GM12878 (cell line): ENCODE results near the gene KANTR. TPM values are rescaled to one million over a fixed set of nuclear protein-coding genes. Genes with fewer than 3 reads are reported as not detected.

ENCODE experiments used
- ATAC-seq: fragments of 200-7000 bp; cut with Tn5 transposase; 3 replicates; pipeline ENCODE4 v1.9.1; 2020; ENCODE audit warnings: mild to moderate bottlenecking, moderate library complexity
- BruUV-seq: library from RNA; stranded (reverse); fragments of 400-500 nt; replicated peaks from 2 replicates; lab custom pipeline; 2021; lab: Mats Ljungman, UMichigan
- CTCF ChIA-PET: fragments of 300-600 bp; sonication (Branson Sonifier 250); formaldehyde crosslinking; extraction: SDS; loops from one replicate; lab custom pipeline; 2021; ENCODE audit warnings: inconsistent platforms; lab: Yijun Ruan, JAX
- POLR2A ChIA-PET: fragments of 350-600 bp; formaldehyde crosslinking; extraction: SDS; loops from one replicate; lab custom pipeline; 2021; ENCODE audit warnings: inconsistent platforms; lab: Charles Lee
- RAD21 ChIA-PET: fragments of 300-600 bp; sonication (Branson Sonifier 250); formaldehyde crosslinking; loops from one replicate; lab custom pipeline; 2023; ENCODE audit warnings: antibody characterized with exemption; ENCODE audit not compliant: unreplicated experiment; lab: Charles Lee
- SMC1A ChIA-PET: fragments of 300-600 bp; sonication (Branson Sonifier 250); formaldehyde crosslinking; loops from one replicate; lab custom pipeline; 2023; ENCODE audit not compliant: unreplicated experiment, uncharacterized antibody; lab: Charles Lee
- DNase-seq: peaks from one replicate; pipeline ENCODE4 v3.0.0-alpha.2; 2011; ENCODE audit warnings: low read depth, low spot score
- FAIRE-seq: peaks from 3 replicates; lab custom pipeline; 2011; peaks lifted over from hg19 to GRCh38; lab: Jason Lieb, UNC
- H2AFZ ChIP-seq: 2 replicates; pipeline ENCODE4 v1.6.0; 2011; ENCODE audit warnings: low read depth, low read length, control low read depth; ENCODE audit not compliant: control insufficient read depth
- H3K27ac ChIP-seq: 2 replicates; pipeline ENCODE4 v1.5.1; 2011; ENCODE audit warnings: control low read depth; ENCODE audit not compliant: control insufficient read depth, insufficient read depth
- H3K27me3 ChIP-seq, 2 experiments: replicated peaks in 1 of 2; 2 replicates each; pipeline versions ENCODE4 v1.6.0 to v1.6.1; 2011; ENCODE audit warnings: low read length in 1 of 2; ENCODE audit not compliant: control insufficient read depth in 2 of 2, insufficient read depth in 2 of 2
- H3K36me3 ChIP-seq, 2 experiments: 2 replicates each; pipeline ENCODE4 v1.5.1; 2011; ENCODE audit warnings: low read length in 1 of 2; ENCODE audit not compliant: control insufficient read depth in 2 of 2, insufficient read depth in 2 of 2
- H3K4me1 ChIP-seq: 2 replicates; pipeline ENCODE4 v1.6.1; 2011; ENCODE audit warnings: mild to moderate bottlenecking, low read length, moderate library complexity, mixed read lengths; ENCODE audit not compliant: control insufficient read depth, insufficient read depth
- H3K4me2 ChIP-seq: 2 replicates; pipeline ENCODE4 v1.6.0; 2011; ENCODE audit warnings: control low read depth; ENCODE audit not compliant: control insufficient read depth, insufficient read depth
- H3K4me3 ChIP-seq: fragments of 200-600 bp; sonication (generic); 2 replicates; pipeline ENCODE4 v1.5.1; 2016
- H3K79me2 ChIP-seq: 2 replicates; pipeline ENCODE4 v1.6.0; 2011; ENCODE audit warnings: low read length; ENCODE audit not compliant: control insufficient read depth, insufficient read depth
- H3K9ac ChIP-seq: 2 replicates; pipeline ENCODE4 v1.8.0; 2011; ENCODE audit warnings: low read length, control low read depth, mixed read lengths; ENCODE audit not compliant: control insufficient read depth, insufficient read depth
- H3K9me3 ChIP-seq: replicated peaks from 3 replicates; pipeline ENCODE4 v1.5.1; 2011; ENCODE audit warnings: mild to moderate bottlenecking, low read length; ENCODE audit not compliant: control insufficient read depth, insufficient read depth
- H4K20me1 ChIP-seq: 2 replicates; pipeline ENCODE4 v1.6.0; 2011; ENCODE audit not compliant: control insufficient read depth, insufficient read depth
- ASH2L ChIP-seq: fragments of 300-600, 200-600 bp; sonication (generic); IDR thresholded peaks from 2 replicates; pipeline ENCODE4 v1.6.1; 2017; ENCODE audit warnings: low read depth, mild to moderate bottlenecking, borderline replicate concordance
- CHD4 ChIP-seq: fragments of 200-600 bp; sonication (generic); IDR thresholded peaks from 2 replicates; pipeline ENCODE4 v1.6.1; 2016; ENCODE audit warnings: mild to moderate bottlenecking
- HDAC6 ChIP-seq: fragments of 200-600 bp; sonication (generic); IDR thresholded peaks from one replicate; pipeline ENCODE4 v1.8.0; 2017; ENCODE audit warnings: antibody characterized with exemption; ENCODE audit not compliant: unreplicated experiment
- MEF2A ChIP-seq: IDR thresholded peaks from 2 replicates; pipeline ENCODE4 v1.6.1; 2011; ENCODE audit warnings: low read depth, mild to moderate bottlenecking, low read length, moderate library complexity; ENCODE audit not compliant: insufficient read depth
- NFYB ChIP-seq: IDR thresholded peaks from 2 replicates; pipeline ENCODE4 v1.6.1; 2011; ENCODE audit warnings: low read depth, mild to moderate bottlenecking, low read length, improper control_type of control experiment, moderate library complexity; ENCODE audit not compliant: insufficient read depth
- RUNX3 ChIP-seq: IDR thresholded peaks from 2 replicates; pipeline ENCODE4 v1.6.1; 2012; ENCODE audit warnings: low read length, inconsistent platforms
- SMAD5 ChIP-seq: IDR thresholded peaks from 2 replicates; pipeline ENCODE4 v1.6.1; 2016; ENCODE audit warnings: antibody characterized with exemption, low read depth
- SPI1 ChIP-seq: IDR thresholded peaks from 2 replicates; pipeline ENCODE4 v1.6.1; 2011; ENCODE audit warnings: low read depth, mild to moderate bottlenecking, low read length, moderate library complexity, borderline replicate concordance; ENCODE audit not compliant: insufficient read depth
- SUZ12 ChIP-seq: fragments of 200-600 bp; sonication (generic); IDR thresholded peaks from one replicate; pipeline ENCODE4 v1.6.1; 2018; ENCODE audit warnings: antibody characterized with exemption, mild to moderate bottlenecking; ENCODE audit not compliant: unreplicated experiment
- TCF7 ChIP-seq: IDR thresholded peaks from 2 replicates; pipeline ENCODE4 v1.6.1; 2014; ENCODE audit warnings: antibody characterized with exemption, borderline replicate concordance
- ZNF207 ChIP-seq: fragments of 450-650 bp; IDR thresholded peaks from 2 replicates; pipeline ENCODE4 v1.6.1; 2014; ENCODE audit warnings: antibody characterized with exemption, mild to moderate bottlenecking, borderline replicate concordance
- ZSCAN29 ChIP-seq: fragments of 450-650 bp; IDR thresholded peaks from 2 replicates; pipeline ENCODE4 v1.6.1; 2017; ENCODE audit warnings: mild to moderate bottlenecking, moderate library complexity
- in situ Hi-C: fragments of 300-500 bp; cut with MboI; formaldehyde crosslinking; loops from 9 replicates; pipeline ENCODE4 v1.14.3; 2018; ENCODE audit warnings: mixed read lengths
- intact Hi-C: fragments of 100-400 bp; cut with micrococcal nuclease; formaldehyde crosslinking; loops from one replicate; pipeline ENCODE4 v1.14.2; 2022; ENCODE audit not compliant: unreplicated experiment
- polyA plus RNA-seq, 11 experiments: library from polyadenylated mRNA; depleted of rRNA in 4 of 11; unstranded in 6 of 11; stranded (reverse) in 5 of 11; fragments of >200 nt; fragmentation: Nextera tagmentation in 4 of 11; fragmentation: Illumina TruSeq in 1 of 11; extraction: Ambion mirVana in 4 of 11; extraction: Trizol in 1 of 11; gene quantifications; 1 replicate in 1 of 11; 2 replicates in 10 of 11; pipeline versions ENCODE4 v1.2.1 to v1.2.3, GENCODE V29; 2011 to 2016; ENCODE audit warnings: inconsistent platforms in 2 of 11, missing spikeins in 2 of 11, low read depth in 1 of 11
- total RNA-seq, 4 experiments: library from RNA; depleted of rRNA in 3 of 4; stranded (reverse); fragments of >200 nt in 3 of 4; fragmentation: Illumina TruSeq in 1 of 4; extraction: Trizol in 1 of 4; gene quantifications; 2 replicates each; pipeline versions ENCODE4 v1.2.1 to v1.2.3, GENCODE V29; 2013 to 2021
- TF ChIP-seq, protein P1 (sequence below): IDR thresholded peaks from 2 replicates; pipeline ENCODE4 v1.6.1; 2012; ENCODE audit warnings: low read depth, low read length, improper control_type of control experiment
- TF ChIP-seq, protein P2 (sequence below): IDR thresholded peaks from 2 replicates; pipeline ENCODE4 v1.6.1; 2012; ENCODE audit warnings: mild to moderate bottlenecking, low read depth, low read length

KANTR gene
- total and polyA plus RNA-seq, 10 of the 15 experiments (the other 5 are each of a cell fraction or from before 2014, with no cell fraction given), result 1.00 to 14.8 (median 5.5) TPM

DNA sequence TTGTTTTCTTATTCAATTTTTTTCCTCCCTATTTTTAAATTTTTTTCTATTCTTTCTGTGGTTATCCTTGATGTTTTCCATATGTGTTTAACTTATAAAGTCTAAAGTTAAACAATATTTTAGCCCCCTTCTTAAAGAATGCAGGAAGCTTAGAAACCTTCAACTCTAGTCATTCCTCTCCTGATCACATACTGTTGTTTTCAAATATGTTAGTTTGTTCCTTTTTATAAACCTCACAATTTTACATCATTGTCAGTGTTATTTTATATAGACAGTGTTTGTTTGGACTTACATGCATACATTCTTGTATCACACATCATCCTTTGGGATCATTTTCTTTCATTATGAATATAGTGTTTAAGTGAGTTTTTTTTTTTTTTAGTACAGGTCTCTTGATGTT, 31.6 kb downstream of the KANTR start:
- in situ Hi-C loops, result no loop called here
- TF ChIP-seq NFYB (no peak), ASH2L (no peak), RUNX3 (no peak), ZSCAN29 (no peak), HDAC6 (no peak), ZNF207 (no peak), CHD4 (no peak), SPI1 (no peak), MEF2A (no peak), SUZ12 (no peak), TCF7 (no peak), SMAD5 (no peak)
- TF ChIP-seq, protein P1, sequence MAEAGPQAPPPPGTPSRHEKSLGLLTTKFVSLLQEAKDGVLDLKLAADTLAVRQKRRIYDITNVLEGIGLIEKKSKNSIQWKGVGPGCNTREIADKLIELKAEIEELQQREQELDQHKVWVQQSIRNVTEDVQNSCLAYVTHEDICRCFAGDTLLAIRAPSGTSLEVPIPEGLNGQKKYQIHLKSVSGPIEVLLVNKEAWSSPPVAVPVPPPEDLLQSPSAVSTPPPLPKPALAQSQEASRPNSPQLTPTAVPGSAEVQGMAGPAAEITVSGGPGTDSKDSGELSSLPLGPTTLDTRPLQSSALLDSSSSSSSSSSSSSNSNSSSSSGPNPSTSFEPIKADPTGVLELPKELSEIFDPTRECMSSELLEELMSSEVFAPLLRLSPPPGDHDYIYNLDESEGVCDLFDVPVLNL, result no peak
- TF ChIP-seq, protein P2, sequence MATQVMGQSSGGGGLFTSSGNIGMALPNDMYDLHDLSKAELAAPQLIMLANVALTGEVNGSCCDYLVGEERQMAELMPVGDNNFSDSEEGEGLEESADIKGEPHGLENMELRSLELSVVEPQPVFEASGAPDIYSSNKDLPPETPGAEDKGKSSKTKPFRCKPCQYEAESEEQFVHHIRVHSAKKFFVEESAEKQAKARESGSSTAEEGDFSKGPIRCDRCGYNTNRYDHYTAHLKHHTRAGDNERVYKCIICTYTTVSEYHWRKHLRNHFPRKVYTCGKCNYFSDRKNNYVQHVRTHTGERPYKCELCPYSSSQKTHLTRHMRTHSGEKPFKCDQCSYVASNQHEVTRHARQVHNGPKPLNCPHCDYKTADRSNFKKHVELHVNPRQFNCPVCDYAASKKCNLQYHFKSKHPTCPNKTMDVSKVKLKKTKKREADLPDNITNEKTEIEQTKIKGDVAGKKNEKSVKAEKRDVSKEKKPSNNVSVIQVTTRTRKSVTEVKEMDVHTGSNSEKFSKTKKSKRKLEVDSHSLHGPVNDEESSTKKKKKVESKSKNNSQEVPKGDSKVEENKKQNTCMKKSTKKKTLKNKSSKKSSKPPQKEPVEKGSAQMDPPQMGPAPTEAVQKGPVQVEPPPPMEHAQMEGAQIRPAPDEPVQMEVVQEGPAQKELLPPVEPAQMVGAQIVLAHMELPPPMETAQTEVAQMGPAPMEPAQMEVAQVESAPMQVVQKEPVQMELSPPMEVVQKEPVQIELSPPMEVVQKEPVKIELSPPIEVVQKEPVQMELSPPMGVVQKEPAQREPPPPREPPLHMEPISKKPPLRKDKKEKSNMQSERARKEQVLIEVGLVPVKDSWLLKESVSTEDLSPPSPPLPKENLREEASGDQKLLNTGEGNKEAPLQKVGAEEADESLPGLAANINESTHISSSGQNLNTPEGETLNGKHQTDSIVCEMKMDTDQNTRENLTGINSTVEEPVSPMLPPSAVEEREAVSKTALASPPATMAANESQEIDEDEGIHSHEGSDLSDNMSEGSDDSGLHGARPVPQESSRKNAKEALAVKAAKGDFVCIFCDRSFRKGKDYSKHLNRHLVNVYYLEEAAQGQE, result no peak
- TF ChIP-seq, all 136 proteins: peak for 0
- ATAC-seq, result no peak
- Histone ChIP-seq H3K27me3 (no peaks in the 10 kb centered on the region), H3K79me2 (no peaks in the 10 kb centered on the region), H3K4me2 (no peak overlapping the region), H3K36me3 (no peaks in the 10 kb centered on the region), H2AFZ (no peak overlapping the region), H3K9ac (no peak overlapping the region), H3K4me3 (no peak overlapping the region), H3K9me3 (no peaks in the 10 kb centered on the region; the same call in 2 of the 3 replicates), H3K4me1 (no peaks in the 10 kb centered on the region), H4K20me1 (no peaks in the 10 kb centered on the region; the same call in 1 of the 2 replicates), H3K27ac (no peak overlapping the region)
- BruUV-seq, result no TSS peak
- no peak for FAIRE-seq
- SMC1A ChIA-PET, result no interaction called here
- POLR2A ChIA-PET, result no interaction called here
- intact Hi-C loops, result no loop called here
- no peak for DNase-seq
- CTCF ChIA-PET, result no interaction called here
- RAD21 ChIA-PET, result no interaction called here
